RWPE1 (cell line): ENCODE results near the gene HK3.

Source experiments
- CTCF ChIA-PET: fragments of 350-600 bp; sonication (Branson Sonifier 250); formaldehyde crosslinking; extraction: SDS; loops from one replicate; lab custom pipeline; 2021; lab: Yijun Ruan, JAX
- POLR2A ChIA-PET: fragments of 400-600 bp; formaldehyde crosslinking; extraction: SDS; loops from one replicate; lab custom pipeline; 2020; ENCODE audit warnings: antibody characterized with exemption; ENCODE audit not compliant: low non-redundant PET; lab: Yijun Ruan, JAX
- DNase-seq: peaks from one replicate; pipeline ENCODE4 v3.0.0; 2012; ENCODE audit warnings: low spot score
- H3K27ac ChIP-seq: fragments of 450-650 bp; 2 replicates; pipeline ENCODE4 v1.5.1; 2017
- CTCF ChIP-seq: fragments of 450-650 bp; conservative IDR thresholded peaks from 2 replicates; pipeline ENCODE4 v1.5.1; 2017; ENCODE audit warnings: low read depth, mild to moderate bottlenecking

Gene HK3

GRCh38 chr5:176869501-176870109 lies 29.5 kb downstream of the HK3 start:
- ChIA-PET POLR2A (no interaction called here), CTCF (interaction anchor here (0.6 to 1.0 kb wide), 3 partner anchors 9 to 21 kb away, joined by 3 read pairs; no protein-coding TSS in a partner anchor)
- TF ChIP-seq CTCF: no peak
- H3K27ac ChIP-seq: no peak overlapping the region
- no peak for DNase-seq

- H3K27ac ChIP-seq: no peak overlapping the region
- ChIA-PET CTCF (no interaction called here), POLR2A (no interaction called here)
- DNase-seq: no peak
- no peak for TF ChIP-seq CTCF
These were observed 30.4 kb downstream of the HK3 start for GRCh38 chr5:176868731-176869130.

- TF ChIP-seq CTCF: no peak
- CTCF ChIA-PET: no interaction called here
- POLR2A ChIA-PET: no interaction called here
- DNase-seq: no peak
- H3K27ac ChIP-seq: no peak overlapping the region
These were observed 31.0 kb downstream of the HK3 start for GRCh38 chr5:176868126-176868525.

- ChIA-PET POLR2A (no interaction called here), CTCF (interaction anchor here (0.7 to 1.1 kb wide), 2 partner anchors 52 to 206 kb away, joined by 3 to 4 read pairs; no protein-coding TSS in a partner anchor)
- no peak for DNase-seq
- no peak for TF ChIP-seq CTCF
- no peak overlapping the region for H3K27ac ChIP-seq
These were observed 32.3 kb downstream of the HK3 start for GRCh38 chr5:176866707-176867310.

- DNase-seq: no peak
- H3K27ac ChIP-seq: no peak overlapping the region
- CTCF ChIA-PET: interaction anchor here (0.6 to 1.4 kb wide), 3 partner anchors 11 to 205 kb away, joined by 3 to 5 read pairs (median 4); no protein-coding TSS in a partner anchor
- no peak for TF ChIP-seq CTCF
- POLR2A ChIA-PET: interaction anchor here (0.5 kb wide), 1 partner anchor 50 kb away, joined by 6 read pairs; no protein-coding TSS in a partner anchor
These were observed 33.2 kb downstream of the HK3 start for GRCh38 chr5:176865964-176866363.

GRCh38 chr5:176864755-176865154 lies 34.4 kb downstream of the HK3 start:
- no peak for TF ChIP-seq CTCF
- DNase-seq: no peak
- ChIA-PET CTCF (interaction anchor here (0.8 kb wide), 1 partner anchor 164 kb away, joined by 3 read pairs; no protein-coding TSS in a partner anchor), POLR2A (no interaction called here)
- no peak overlapping the region for H3K27ac ChIP-seq
